WTC11 (cell line): Measurements from ENCODE around the gene PRR7. TPM values are rescaled to one million over a fixed set of nuclear protein-coding genes. Genes with fewer than 3 reads are reported as not detected.

Experiments used
- ATAC-seq: fragments of 200-7000 bp; cut with Tn5 transposase; 2 replicates; pipeline ENCODE4 v1.10.0; 2021; ENCODE audit warnings: mild to moderate bottlenecking, moderate library complexity
- CTCF ChIA-PET: fragments of 300-600 bp; sonication (Branson Sonifier 250); formaldehyde crosslinking; loops from one replicate; lab custom pipeline; 2021; ENCODE audit warnings: antibody characterized with exemption; lab: Charles Lee
- POLR2A ChIA-PET: fragments of 350-600 bp; sonication (Branson Sonifier 250); formaldehyde crosslinking; loops from one replicate; lab custom pipeline; 2021; ENCODE audit warnings: antibody characterized with exemption; lab: Charles Lee
- DNase-seq: peaks from one replicate; pipeline ENCODE4 v3.0.0; 2021; ENCODE audit warnings: low spot score
- H3K27ac Mint-ChIP-seq: 2 replicates; pipeline ENCODE4 v1.8.0; 2021; ENCODE audit warnings: mixed read lengths
- H3K27me3 Mint-ChIP-seq: 2 replicates; pipeline ENCODE4 v1.8.0; 2021; ENCODE audit warnings: low read depth, mild to moderate bottlenecking, moderate library complexity, mixed read lengths
- H3K36me3 Mint-ChIP-seq: 2 replicates; pipeline ENCODE4 v1.8.0; 2021; ENCODE audit warnings: mixed read lengths
- H3K4me1 Mint-ChIP-seq: 2 replicates; pipeline ENCODE4 v1.8.0; 2022; ENCODE audit warnings: mixed read lengths
- H3K4me3 Mint-ChIP-seq: 2 replicates; pipeline ENCODE4 v1.8.0; 2021; ENCODE audit warnings: mild to moderate bottlenecking, moderate library complexity, mixed read lengths
- H3K9me3 Mint-ChIP-seq: 2 replicates; pipeline ENCODE4 v1.8.0; 2021; ENCODE audit warnings: mixed read lengths
- ATF1 ChIP-seq: sonication (generic); formaldehyde crosslinking; IDR thresholded peaks from 2 replicates; pipeline ENCODE4 v1.8.1; 2023; ENCODE audit warnings: mild to moderate bottlenecking, moderate library complexity, missing genetic modification reagents
- CBFB ChIP-seq: sonication (generic); formaldehyde crosslinking; IDR thresholded peaks from 2 replicates; pipeline ENCODE4 v1.8.1; 2022; ENCODE audit warnings: mild to moderate bottlenecking, low read depth, missing genetic modification reagents
- ESRRA ChIP-seq: sonication (generic); formaldehyde crosslinking; IDR thresholded peaks from 2 replicates; pipeline ENCODE4 v1.8.1; 2022; ENCODE audit warnings: mild to moderate bottlenecking, missing genetic modification reagents, borderline replicate concordance
- FOXJ3 ChIP-seq: sonication (generic); formaldehyde crosslinking; IDR thresholded peaks from 2 replicates; pipeline ENCODE4 v1.9.0; 2021; ENCODE audit warnings: missing genetic modification reagents, mild to moderate bottlenecking, borderline replicate concordance
- FOXK1 ChIP-seq: sonication (generic); formaldehyde crosslinking; IDR thresholded peaks from 2 replicates; pipeline ENCODE4 v1.8.0; 2022; ENCODE audit warnings: mild to moderate bottlenecking, moderate library complexity, missing genetic modification reagents
- GRHL2 ChIP-seq: fragments of 250-450 bp; sonication (Bioruptor Pico); IDR thresholded peaks from 2 replicates; pipeline ENCODE4 v1.8.0; 2022; ENCODE audit warnings: mild to moderate bottlenecking, moderate library complexity; ENCODE audit not compliant: insufficient replicate concordance, severe bottlenecking
- MXD4 ChIP-seq: fragments of 250-450 bp; sonication (Bioruptor Pico); IDR thresholded peaks from 2 replicates; pipeline ENCODE4 v1.8.0; 2021; ENCODE audit warnings: mild to moderate bottlenecking, moderate library complexity, borderline replicate concordance
- NFE2L1 ChIP-seq: sonication (generic); formaldehyde crosslinking; IDR thresholded peaks from 2 replicates; pipeline ENCODE4 v1.8.1; 2023; ENCODE audit warnings: missing genetic modification reagents
- NFYB ChIP-seq: sonication (generic); formaldehyde crosslinking; conservative IDR thresholded peaks from 2 replicates; pipeline ENCODE4 v1.8.0; 2022; ENCODE audit warnings: low read depth, missing genetic modification reagents
- NR1H2 ChIP-seq: sonication (generic); formaldehyde crosslinking; IDR thresholded peaks from 2 replicates; pipeline ENCODE4 v1.9.0; 2021; ENCODE audit warnings: mild to moderate bottlenecking, moderate library complexity, missing genetic modification reagents
- NR2C2 ChIP-seq: sonication (generic); formaldehyde crosslinking; IDR thresholded peaks from 2 replicates; pipeline ENCODE4 v1.8.0; 2022; ENCODE audit warnings: mild to moderate bottlenecking, missing genetic modification reagents
- PRDM15 ChIP-seq: sonication (generic); formaldehyde crosslinking; IDR thresholded peaks from 2 replicates; pipeline ENCODE4 v1.8.0; 2022; ENCODE audit warnings: missing genetic modification reagents
- PRRX2 ChIP-seq: fragments of 250-450 bp; sonication (Bioruptor Pico); IDR thresholded peaks from 2 replicates; pipeline ENCODE4 v1.8.0; 2021; ENCODE audit warnings: mild to moderate bottlenecking
- RORB ChIP-seq: fragments of 250-450 bp; sonication (Bioruptor Pico); IDR thresholded peaks from 2 replicates; pipeline ENCODE4 v1.9.0; 2021; ENCODE audit warnings: mild to moderate bottlenecking
- SMAD3 ChIP-seq: sonication (generic); formaldehyde crosslinking; IDR thresholded peaks from 2 replicates; pipeline ENCODE4 v1.8.0; 2022; ENCODE audit warnings: missing genetic modification reagents, mild to moderate bottlenecking, borderline replicate concordance
- TCF7 ChIP-seq: sonication (generic); formaldehyde crosslinking; IDR thresholded peaks from 2 replicates; pipeline ENCODE4 v1.8.0; 2022; ENCODE audit warnings: mild to moderate bottlenecking, low read depth, missing genetic modification reagents, moderate library complexity
- total RNA-seq: library from RNA; stranded (reverse); gene quantifications from 3 replicates; pipeline ENCODE4 v1.2.3, GENCODE V29; 2021
- TF ChIP-seq, protein P1 (sequence below): sonication (generic); formaldehyde crosslinking; IDR thresholded peaks from 2 replicates; pipeline ENCODE4 v1.8.0; 2023; ENCODE audit warnings: missing genetic modification reagents, mild to moderate bottlenecking, borderline replicate concordance
- TF ChIP-seq, protein P2 (sequence below): sonication (generic); formaldehyde crosslinking; IDR thresholded peaks from 2 replicates; pipeline ENCODE4 v1.8.1; 2023; ENCODE audit warnings: mild to moderate bottlenecking, missing genetic modification reagents, borderline replicate concordance

The PRR7 gene
- total RNA-seq, 1 experiment from 2014 or later = 13.1 TPM

- TF ChIP-seq, protein P1, sequence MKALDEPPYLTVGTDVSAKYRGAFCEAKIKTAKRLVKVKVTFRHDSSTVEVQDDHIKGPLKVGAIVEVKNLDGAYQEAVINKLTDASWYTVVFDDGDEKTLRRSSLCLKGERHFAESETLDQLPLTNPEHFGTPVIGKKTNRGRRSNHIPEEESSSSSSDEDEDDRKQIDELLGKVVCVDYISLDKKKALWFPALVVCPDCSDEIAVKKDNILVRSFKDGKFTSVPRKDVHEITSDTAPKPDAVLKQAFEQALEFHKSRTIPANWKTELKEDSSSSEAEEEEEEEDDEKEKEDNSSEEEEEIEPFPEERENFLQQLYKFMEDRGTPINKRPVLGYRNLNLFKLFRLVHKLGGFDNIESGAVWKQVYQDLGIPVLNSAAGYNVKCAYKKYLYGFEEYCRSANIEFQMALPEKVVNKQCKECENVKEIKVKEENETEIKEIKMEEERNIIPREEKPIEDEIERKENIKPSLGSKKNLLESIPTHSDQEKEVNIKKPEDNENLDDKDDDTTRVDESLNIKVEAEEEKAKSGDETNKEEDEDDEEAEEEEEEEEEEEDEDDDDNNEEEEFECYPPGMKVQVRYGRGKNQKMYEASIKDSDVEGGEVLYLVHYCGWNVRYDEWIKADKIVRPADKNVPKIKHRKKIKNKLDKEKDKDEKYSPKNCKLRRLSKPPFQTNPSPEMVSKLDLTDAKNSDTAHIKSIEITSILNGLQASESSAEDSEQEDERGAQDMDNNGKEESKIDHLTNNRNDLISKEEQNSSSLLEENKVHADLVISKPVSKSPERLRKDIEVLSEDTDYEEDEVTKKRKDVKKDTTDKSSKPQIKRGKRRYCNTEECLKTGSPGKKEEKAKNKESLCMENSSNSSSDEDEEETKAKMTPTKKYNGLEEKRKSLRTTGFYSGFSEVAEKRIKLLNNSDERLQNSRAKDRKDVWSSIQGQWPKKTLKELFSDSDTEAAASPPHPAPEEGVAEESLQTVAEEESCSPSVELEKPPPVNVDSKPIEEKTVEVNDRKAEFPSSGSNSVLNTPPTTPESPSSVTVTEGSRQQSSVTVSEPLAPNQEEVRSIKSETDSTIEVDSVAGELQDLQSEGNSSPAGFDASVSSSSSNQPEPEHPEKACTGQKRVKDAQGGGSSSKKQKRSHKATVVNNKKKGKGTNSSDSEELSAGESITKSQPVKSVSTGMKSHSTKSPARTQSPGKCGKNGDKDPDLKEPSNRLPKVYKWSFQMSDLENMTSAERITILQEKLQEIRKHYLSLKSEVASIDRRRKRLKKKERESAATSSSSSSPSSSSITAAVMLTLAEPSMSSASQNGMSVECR (CRISPR knock-in tag) = no peak
- no peak for TF ChIP-seq ESRRA
- TF ChIP-seq MXD4 (CRISPR knock-in tag) = no peak
- no peak for TF ChIP-seq CBFB (CRISPR knock-in tag)
- TF ChIP-seq PRRX2 (CRISPR knock-in tag) = no peak
- no peak for TF ChIP-seq NFE2L1 (CRISPR knock-in tag)
- TF ChIP-seq RORB (CRISPR knock-in tag) = no peak
- no peak for TF ChIP-seq NR2C2
- TF ChIP-seq, protein P2, sequence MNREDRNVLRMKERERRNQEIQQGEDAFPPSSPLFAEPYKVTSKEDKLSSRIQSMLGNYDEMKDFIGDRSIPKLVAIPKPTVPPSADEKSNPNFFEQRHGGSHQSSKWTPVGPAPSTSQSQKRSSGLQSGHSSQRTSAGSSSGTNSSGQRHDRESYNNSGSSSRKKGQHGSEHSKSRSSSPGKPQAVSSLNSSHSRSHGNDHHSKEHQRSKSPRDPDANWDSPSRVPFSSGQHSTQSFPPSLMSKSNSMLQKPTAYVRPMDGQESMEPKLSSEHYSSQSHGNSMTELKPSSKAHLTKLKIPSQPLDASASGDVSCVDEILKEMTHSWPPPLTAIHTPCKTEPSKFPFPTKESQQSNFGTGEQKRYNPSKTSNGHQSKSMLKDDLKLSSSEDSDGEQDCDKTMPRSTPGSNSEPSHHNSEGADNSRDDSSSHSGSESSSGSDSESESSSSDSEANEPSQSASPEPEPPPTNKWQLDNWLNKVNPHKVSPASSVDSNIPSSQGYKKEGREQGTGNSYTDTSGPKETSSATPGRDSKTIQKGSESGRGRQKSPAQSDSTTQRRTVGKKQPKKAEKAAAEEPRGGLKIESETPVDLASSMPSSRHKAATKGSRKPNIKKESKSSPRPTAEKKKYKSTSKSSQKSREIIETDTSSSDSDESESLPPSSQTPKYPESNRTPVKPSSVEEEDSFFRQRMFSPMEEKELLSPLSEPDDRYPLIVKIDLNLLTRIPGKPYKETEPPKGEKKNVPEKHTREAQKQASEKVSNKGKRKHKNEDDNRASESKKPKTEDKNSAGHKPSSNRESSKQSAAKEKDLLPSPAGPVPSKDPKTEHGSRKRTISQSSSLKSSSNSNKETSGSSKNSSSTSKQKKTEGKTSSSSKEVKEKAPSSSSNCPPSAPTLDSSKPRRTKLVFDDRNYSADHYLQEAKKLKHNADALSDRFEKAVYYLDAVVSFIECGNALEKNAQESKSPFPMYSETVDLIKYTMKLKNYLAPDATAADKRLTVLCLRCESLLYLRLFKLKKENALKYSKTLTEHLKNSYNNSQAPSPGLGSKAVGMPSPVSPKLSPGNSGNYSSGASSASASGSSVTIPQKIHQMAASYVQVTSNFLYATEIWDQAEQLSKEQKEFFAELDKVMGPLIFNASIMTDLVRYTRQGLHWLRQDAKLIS = no peak
- no peak for TF ChIP-seq TCF7 (CRISPR knock-in tag)
- TF ChIP-seq, all 79 proteins: peak for 0
Measured at GRCh38 chr5:177467436-177467835, 20.8 kb downstream of the PRR7 start (continued).

GRCh38 chr5:177468329-177468684 is 21.7 kb downstream of the PRR7 start:
- CTCF ChIA-PET = interaction anchor here (5.0 to 16.7 kb wide), 2 partner anchors 11 to 25 kb away, joined by 33 to 230 read pairs; partner anchors contain the start of gene PDLIM7
- POLR2A ChIA-PET = interaction anchor here (0.9 kb wide), 1 partner anchor 26 kb away, joined by 4 read pairs; no protein-coding TSS in a partner anchor
- no peak overlapping the region for H3K4me3 Mint-ChIP-seq
- TF ChIP-seq SMAD3 (no peak), ATF1 (CRISPR knock-in tag) (no peak), FOXK1 (CRISPR knock-in tag) (no peak), NR1H2 (CRISPR knock-in tag) (no peak), NFYB (CRISPR knock-in tag) (no peak), GRHL2 (CRISPR knock-in tag) (no peak), TCF7 (CRISPR knock-in tag) (no peak), FOXJ3 (CRISPR knock-in tag) (no peak), PRDM15 (CRISPR knock-in tag) (no peak)
- peaks cover 26% of the 10 kb centered on the region for H3K4me1 Mint-ChIP-seq
- DNase-seq (no peak), ATAC-seq (no peak)
- H3K36me3 Mint-ChIP-seq = peaks cover 51% of the 10 kb centered on the region
- no peaks in the 10 kb centered on the region for H3K27me3 Mint-ChIP-seq
- no peak overlapping the region for H3K27ac Mint-ChIP-seq
- peaks cover 10% of the 10 kb centered on the region for H3K9me3 Mint-ChIP-seq
